ENCODE measurements around the gene RNASE1.
A peak's percentile ranks its signal among the peaks of the same experiment; 100 is the strongest.

RNASE1 gene

GRCh38 chr14:20802341-20803084 lies at the start of gene RNASE1:
TSS of gene RNASE1 (minus strand) at chr14:20802844. CDS start at chr14:20802068, 776 bp downstream.
- POLR2A ChIA-PET (ENCODE audit: low non-redundant PET) = no interaction called here
- CTCF ChIA-PET = no interaction called here
- no peak for DNase-seq (ENCODE audit: low spot score)
- no peak within 1 kb of the TSS for H3K27ac ChIP-seq
- no peak for TF ChIP-seq CTCF (conservative IDR thresholded peaks at IDR 0.05; ENCODE audit: low read depth)

GRCh38 chr14:20848955-20849570 lies 46.4 kb upstream of the RNASE1 start:
- CTCF ChIA-PET = interaction anchor here (1.0 to 1.1 kb wide), 2 partner anchors 9 to 12 kb away, joined by 3 to 5 read pairs; no protein-coding TSS in a partner anchor
- no peak for TF ChIP-seq CTCF (conservative IDR thresholded peaks at IDR 0.05; ENCODE audit: low read depth)
- H3K27ac ChIP-seq = no peak overlapping the region
- DNase-seq (ENCODE audit: low spot score) = no peak
- POLR2A ChIA-PET (ENCODE audit: low non-redundant PET) = no interaction called here

DNA sequence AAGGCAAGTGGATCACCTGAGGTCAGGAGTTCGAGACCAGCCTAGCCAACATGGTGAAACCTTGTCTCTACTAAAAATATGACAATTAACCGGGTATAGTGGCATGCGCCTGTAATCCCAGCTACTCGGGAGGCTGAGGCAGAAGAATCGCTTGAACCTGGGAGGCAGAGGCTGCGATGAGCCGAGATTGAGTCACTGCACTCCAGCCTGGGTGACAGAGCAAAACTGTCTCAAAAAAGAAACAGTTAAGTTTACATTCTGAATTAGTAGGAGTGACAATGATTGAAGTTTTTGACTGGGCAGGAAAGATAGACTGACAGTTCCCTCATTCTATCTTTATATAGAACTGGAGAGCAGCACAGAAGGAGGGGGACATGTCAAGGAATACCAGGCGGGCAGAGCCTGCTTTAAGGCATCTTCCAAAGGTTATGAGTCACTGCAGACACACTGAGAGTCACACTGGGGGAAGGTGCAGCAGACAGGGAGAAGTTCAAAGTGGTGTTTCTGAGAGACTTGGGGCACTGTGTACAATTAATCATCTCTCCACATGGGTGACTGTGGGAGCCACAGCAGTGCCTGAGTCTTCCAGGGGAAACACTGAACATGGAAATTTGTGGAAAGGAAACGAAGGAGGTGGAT lies 45.8 kb upstream of the RNASE1 start:
- CTCF ChIA-PET = interaction anchor here (0.6 to 1.1 kb wide), 3 partner anchors 9 to 12 kb away, joined by 3 to 5 read pairs (median 3); no protein-coding TSS in a partner anchor

GRCh38 chr14:20846560-20846959 lies 43.9 kb upstream of the RNASE1 start:
- POLR2A ChIA-PET (ENCODE audit: low non-redundant PET) = no interaction called here
- CTCF ChIA-PET = no interaction called here
- no peak for TF ChIP-seq CTCF (conservative IDR thresholded peaks at IDR 0.05; ENCODE audit: low read depth)
- H3K27ac ChIP-seq = no peak overlapping the region
- DNase-seq (ENCODE audit: low spot score) = no peak

More for the DNA sequence above, 45.8 kb upstream of the RNASE1 start:
- TF ChIP-seq CTCF (conservative IDR thresholded peaks at IDR 0.05; ENCODE audit: low read depth) = no peak
- peak; percentile 25 for DNase-seq (ENCODE audit: low spot score)
- POLR2A ChIA-PET (ENCODE audit: low non-redundant PET) = no interaction called here
- no peak overlapping the region for H3K27ac ChIP-seq

- DNase-seq (ENCODE audit: low spot score) = peak; percentile 13
- POLR2A ChIA-PET (ENCODE audit: low non-redundant PET) = no interaction called here
- TF ChIP-seq CTCF (conservative IDR thresholded peaks at IDR 0.05; ENCODE audit: low read depth) = no peak
- no peak overlapping the region for H3K27ac ChIP-seq
- CTCF ChIA-PET = no interaction called here
Measured at GRCh38 chr14:20841096-20841495, 38.5 kb upstream of the RNASE1 start.

GRCh38 chr14:20837831-20838230 lies 35.2 kb upstream of the RNASE1 start:
- TF ChIP-seq CTCF (conservative IDR thresholded peaks at IDR 0.05; ENCODE audit: low read depth) = no peak
- POLR2A ChIA-PET (ENCODE audit: low non-redundant PET) = no interaction called here
- no peak overlapping the region for H3K27ac ChIP-seq
- DNase-seq (ENCODE audit: low spot score) = no peak
- CTCF ChIA-PET = interaction anchor here (1.2 kb wide), 1 partner anchor 139 kb away, joined by 3 read pairs; no protein-coding TSS in a partner anchor
